Thymus (tissue), 14 donors: Measurements from ENCODE around the gene IKZF2. TPM values are rescaled to one million over a fixed set of nuclear protein-coding genes. Genes with fewer than 3 reads are reported as not detected.
A peak's percentile ranks its signal among the peaks of the same experiment; 100 is the strongest.

Experiments used
- DNase-seq, 9 donors: peaks; one replicate each; pipeline ENCODE4 v3.0.0-alpha.2; 2013; ENCODE audit warnings: low spot score in 9 of 9, low read depth in 6 of 9, missing footprints in 1 of 9
- H3K27ac ChIP-seq, 2 donors: one replicate each; pipeline ENCODE4 v1.5.1; 2013; ENCODE audit warnings: control low read depth in 1 of 2, low read depth in 1 of 2, low read length in 1 of 2, mild to moderate bottlenecking in 1 of 2, moderate library complexity in 1 of 2
- H3K27me3 ChIP-seq, 2 donors: one replicate each; pipeline ENCODE4 v1.5.1; 2013; ENCODE audit warnings: low read length in 1 of 2; ENCODE audit not compliant: control insufficient read depth in 2 of 2, insufficient read depth in 1 of 2
- H3K36me3 ChIP-seq, 2 donors: one replicate each; pipeline ENCODE4 v1.5.1; 2013; ENCODE audit warnings: low read length in 1 of 2, mild to moderate bottlenecking in 1 of 2, moderate library complexity in 1 of 2; ENCODE audit not compliant: control insufficient read depth in 2 of 2, insufficient read depth in 2 of 2
- H3K4me1 ChIP-seq, 2 donors: one replicate each; pipeline ENCODE4 v1.5.1; 2013; ENCODE audit warnings: low read length in 2 of 2; ENCODE audit not compliant: control insufficient read depth in 2 of 2, insufficient read depth in 2 of 2
- H3K4me3 ChIP-seq, 2 donors: one replicate each; pipeline ENCODE4 v1.5.1; 2013; ENCODE audit warnings: low read length in 2 of 2, control low read depth in 1 of 2, mild to moderate bottlenecking in 1 of 2
- H3K9me3 ChIP-seq, 2 donors: one replicate each; pipeline ENCODE4 v1.5.1; 2013; ENCODE audit warnings: low read length in 1 of 2, mild to moderate bottlenecking in 1 of 2; ENCODE audit not compliant: control insufficient read depth in 2 of 2, insufficient read depth in 1 of 2
- WGBS: extraction: QIAGEN DNeasy Blood & Tissue Kit; methylation state at CpG from one replicate; pipeline ENCODE4 v1.1.7; 2013; 5-methylcytosine and 5-hydroxymethylcytosine counted together
- long read RNA-seq, 10 donors: transcript quantifications; one replicate each; lab custom pipeline, GENCODE V29; 2026
- polyA plus RNA-seq: library from polyadenylated mRNA; stranded (reverse); fragments of 200-250 nt; gene quantifications from one replicate; pipeline ENCODE4 v1.2.3, GENCODE V29; 2013
- total RNA-seq: library from RNA; stranded (reverse); fragments of 120-200 nt; gene quantifications from one replicate; pipeline ENCODE4 v1.2.4, GENCODE V29; 2013
- donor health status: healthy.

Gene IKZF2
- total RNA-seq (158 TPM), polyA plus RNA-seq (19.2 TPM)
- long read RNA-seq, donor 1, partial matches to known transcripts, result 0 of 1 reads
- long read RNA-seq, donor 1, other reads (novel, unspliced or antisense), result 0 of 1 reads
- long read RNA-seq, donor 2, transcript IKZF2-214 (2 exons, 3,534 nt), result major isoform, 5 of 33 reads
- long read RNA-seq, donor 2, partial matches to known transcripts, result 16 of 33 reads
- long read RNA-seq, donor 2, other reads (novel, unspliced or antisense), result 8 of 33 reads
- long read RNA-seq, donor 3, partial matches to known transcripts, result 12 of 15 reads
- long read RNA-seq, donor 3, other reads (novel, unspliced or antisense), result 0 of 15 reads
- long read RNA-seq, donor 4, partial matches to known transcripts, result 7 of 11 reads
- long read RNA-seq, donor 4, other reads (novel, unspliced or antisense), result 0 of 11 reads
- long read RNA-seq, donor 5, partial matches to known transcripts, result 0 of 4 reads
- long read RNA-seq, donor 5, other reads (novel, unspliced or antisense), result 0 of 4 reads
- long read RNA-seq, donor 6, partial matches to known transcripts, result 0 of 4 reads
- long read RNA-seq, donor 6, other reads (novel, unspliced or antisense), result 0 of 4 reads
- long read RNA-seq, donor 7, partial matches to known transcripts, result 5 of 8 reads
- long read RNA-seq, donor 7, other reads (novel, unspliced or antisense), result 0 of 8 reads
- long read RNA-seq, donor 8, transcript IKZF2-214 (2 exons, 3,534 nt), result major isoform, 5 of 5 reads
- long read RNA-seq, donor 8, partial matches to known transcripts, result 0 of 5 reads
- long read RNA-seq, donor 8, other reads (novel, unspliced or antisense), result 0 of 5 reads
- long read RNA-seq, donor 9, partial matches to known transcripts, result 7 of 12 reads
- long read RNA-seq, donor 9, other reads (novel, unspliced or antisense), result 0 of 12 reads
- long read RNA-seq, donor 10, partial matches to known transcripts, result 5 of 11 reads
- long read RNA-seq, donor 10, other reads (novel, unspliced or antisense), result 0 of 11 reads

- peak within 1 kb of the TSS; percentile 96 to 99 for H3K27ac ChIP-seq
- WGBS, result under 1% methylated on average over 87 of the region's 87 CpGs
- DNase-seq, result peak in 8 of 9 donors; percentile 79 to 95 (median 88)
Observed at GRCh38 chr2:213151437-213152064, at the start of gene IKZF2. TSS of gene IKZF2 (minus strand) at chr2:213151612. CDS start at chr2:213148629, 2,983 bp downstream.

DNA sequence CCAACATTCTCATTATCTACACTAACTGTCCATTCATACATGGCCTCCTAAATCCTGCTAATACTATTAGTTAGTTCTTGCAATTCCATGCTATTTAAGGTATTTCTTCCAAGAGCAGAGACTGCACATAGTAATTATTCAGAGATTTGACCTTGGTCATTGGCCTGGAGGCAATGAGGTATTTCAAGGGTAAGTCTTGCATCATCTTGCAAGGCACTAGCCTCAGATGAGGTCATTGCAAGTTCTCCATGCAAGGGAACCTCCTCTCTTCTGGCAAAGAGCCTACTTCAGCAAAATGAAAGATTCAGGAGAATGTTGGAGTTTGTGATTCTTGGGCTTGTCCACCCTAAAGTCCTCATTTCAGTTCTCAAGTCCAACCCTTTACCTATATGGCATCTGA, 48.5 kb upstream of the IKZF2 start:
- no peaks in the 10 kb centered on the region for H3K36me3 ChIP-seq
- no peaks in the 10 kb centered on the region for H3K4me1 ChIP-seq
- no peak overlapping the region for H3K27ac ChIP-seq
- DNase-seq, result no peak
- no peaks in the 10 kb centered on the region for H3K27me3 ChIP-seq
- H3K4me3 ChIP-seq, result no peak overlapping the region
- H3K9me3 ChIP-seq, result no peaks in the 10 kb centered on the region

More at GRCh38 chr2:213151437-213152064, at the start of gene IKZF2:
- Histone ChIP-seq H3K9me3 (no peaks in the 10 kb centered on the region), H3K27me3 (no peaks in the 10 kb centered on the region), H3K4me1 (peaks cover 7% of the 10 kb centered on the region in 2 donors), H3K36me3 (no peaks in the 10 kb centered on the region), H3K4me3 (peak within 1 kb of the TSS; percentile 82 to 91)

GRCh38 chr2:213189001-213189899, 37.8 kb upstream of the IKZF2 start:
- peak in 7 of 9 donors; percentile 7 to 60 (median 24) for DNase-seq
- WGBS, result 88% methylated on average over 16 of the region's 16 CpGs

DNA sequence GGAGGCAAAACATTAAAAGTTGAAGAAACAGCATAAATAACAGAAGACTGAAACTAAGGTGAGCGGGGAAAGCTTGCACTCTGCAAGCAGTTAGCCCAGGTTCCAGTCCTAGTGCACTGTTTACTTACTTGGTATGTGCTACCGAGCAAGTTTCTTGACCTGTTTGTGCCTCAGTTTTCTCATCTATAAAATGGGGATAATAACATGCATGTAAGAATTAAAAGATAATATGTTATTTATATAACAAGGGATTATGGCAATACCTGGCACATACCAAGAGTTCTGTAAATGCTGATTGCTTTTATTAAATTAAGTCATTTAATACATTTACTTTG, 37.1 kb upstream of the IKZF2 start:
- 98% methylated on average over 2 of the region's 2 CpGs for WGBS
- peaks cover 0 to 12% of the 10 kb centered on the region in 2 donors for H3K9me3 ChIP-seq
- H3K4me3 ChIP-seq, result no peak overlapping the region
- H3K4me1 ChIP-seq, result peaks cover 0 to 7% of the 10 kb centered on the region in 2 donors
- H3K27ac ChIP-seq, result no peak overlapping the region
- H3K27me3 ChIP-seq, result no peaks in the 10 kb centered on the region
- no peak for DNase-seq
- H3K36me3 ChIP-seq, result no peaks in the 10 kb centered on the region

More at GRCh38 chr2:213189001-213189899, 37.8 kb upstream of the IKZF2 start:
- H3K4me3 ChIP-seq, result no peak overlapping the region
- no peaks in the 10 kb centered on the region for H3K36me3 ChIP-seq
- no peaks in the 10 kb centered on the region for H3K27me3 ChIP-seq
- H3K4me1 ChIP-seq, result peaks cover 0 to 7% of the 10 kb centered on the region in 2 donors
- no peak overlapping the region for H3K27ac ChIP-seq
- H3K9me3 ChIP-seq, result peaks cover 0 to 12% of the 10 kb centered on the region in 2 donors

- Histone ChIP-seq H3K27me3 (no peaks in the 10 kb centered on the region), H3K4me3 (no peak overlapping the region), H3K27ac (no peak overlapping the region), H3K9me3 (peaks cover 0 to 12% of the 10 kb centered on the region in 2 donors), H3K4me1 (peaks cover 0 to 7% of the 10 kb centered on the region in 2 donors), H3K36me3 (no peaks in the 10 kb centered on the region)
- DNase-seq, result no peak
- WGBS, result 93% methylated on average over 5 of the region's 5 CpGs
Observed at GRCh38 chr2:213187833-213188532, 36.6 kb upstream of the IKZF2 start.

- Histone ChIP-seq H3K27ac (no peak overlapping the region), H3K36me3 (no peaks in the 10 kb centered on the region), H3K4me3 (no peak overlapping the region), H3K9me3 (peaks cover 0 to 12% of the 10 kb centered on the region in 2 donors), H3K27me3 (no peaks in the 10 kb centered on the region), H3K4me1 (peaks cover 0 to 7% of the 10 kb centered on the region in 2 donors)
- no peak for DNase-seq
- WGBS, result 96% methylated on average over 3 of the region's 3 CpGs
Observed at GRCh38 chr2:213187386-213187785, 36.0 kb upstream of the IKZF2 start.

- WGBS, result 95% methylated on average over 3 of the region's 3 CpGs
- H3K4me3 ChIP-seq, result no peak overlapping the region
- no peak overlapping the region for H3K27ac ChIP-seq
- H3K36me3 ChIP-seq, result no peaks in the 10 kb centered on the region
- H3K4me1 ChIP-seq, result peaks cover 0 to 7% of the 10 kb centered on the region in 2 donors
- peaks cover 0 to 1% of the 10 kb centered on the region in 2 donors for H3K9me3 ChIP-seq
- no peak for DNase-seq
- no peaks in the 10 kb centered on the region for H3K27me3 ChIP-seq
Observed at GRCh38 chr2:213185147-213185822, 33.9 kb upstream of the IKZF2 start.
